WTC11 (cell line): Measurements from ENCODE around the gene ZDHHC14. TPM values are rescaled to one million over a fixed set of nuclear protein-coding genes. Genes with fewer than 3 reads are reported as not detected.

ENCODE experiments used
- ATAC-seq: fragments of 200-7000 bp; cut with Tn5 transposase; 2 replicates; pipeline ENCODE4 v1.10.0; 2021; ENCODE audit warnings: mild to moderate bottlenecking, moderate library complexity
- CTCF ChIA-PET: fragments of 300-600 bp; sonication (Branson Sonifier 250); formaldehyde crosslinking; loops from one replicate; lab custom pipeline; 2021; ENCODE audit warnings: antibody characterized with exemption; lab: Charles Lee
- POLR2A ChIA-PET: fragments of 350-600 bp; sonication (Branson Sonifier 250); formaldehyde crosslinking; loops from one replicate; lab custom pipeline; 2021; ENCODE audit warnings: antibody characterized with exemption; lab: Charles Lee
- DNase-seq: peaks from one replicate; pipeline ENCODE4 v3.0.0; 2021; ENCODE audit warnings: low spot score
- H3K27ac Mint-ChIP-seq: 2 replicates; pipeline ENCODE4 v1.8.0; 2021; ENCODE audit warnings: mixed read lengths
- H3K27me3 Mint-ChIP-seq: 2 replicates; pipeline ENCODE4 v1.8.0; 2021; ENCODE audit warnings: low read depth, mild to moderate bottlenecking, moderate library complexity, mixed read lengths
- H3K36me3 Mint-ChIP-seq: 2 replicates; pipeline ENCODE4 v1.8.0; 2021; ENCODE audit warnings: mixed read lengths
- H3K4me1 Mint-ChIP-seq: 2 replicates; pipeline ENCODE4 v1.8.0; 2022; ENCODE audit warnings: mixed read lengths
- H3K4me3 Mint-ChIP-seq: 2 replicates; pipeline ENCODE4 v1.8.0; 2021; ENCODE audit warnings: mild to moderate bottlenecking, moderate library complexity, mixed read lengths
- H3K9me3 Mint-ChIP-seq: 2 replicates; pipeline ENCODE4 v1.8.0; 2021; ENCODE audit warnings: mixed read lengths
- ATF1 ChIP-seq: sonication (generic); formaldehyde crosslinking; IDR thresholded peaks from 2 replicates; pipeline ENCODE4 v1.8.1; 2023; ENCODE audit warnings: mild to moderate bottlenecking, moderate library complexity, missing genetic modification reagents
- CBFB ChIP-seq: sonication (generic); formaldehyde crosslinking; IDR thresholded peaks from 2 replicates; pipeline ENCODE4 v1.8.1; 2022; ENCODE audit warnings: mild to moderate bottlenecking, low read depth, missing genetic modification reagents
- ESRRA ChIP-seq: sonication (generic); formaldehyde crosslinking; IDR thresholded peaks from 2 replicates; pipeline ENCODE4 v1.8.1; 2022; ENCODE audit warnings: mild to moderate bottlenecking, missing genetic modification reagents, borderline replicate concordance
- FOXP1 ChIP-seq: sonication (generic); formaldehyde crosslinking; IDR thresholded peaks from 2 replicates; pipeline ENCODE4 v1.8.0; 2022; ENCODE audit warnings: missing genetic modification reagents, mild to moderate bottlenecking, moderate library complexity, borderline replicate concordance
- GABPB1 ChIP-seq: sonication (generic); formaldehyde crosslinking; IDR thresholded peaks from 2 replicates; pipeline ENCODE4 v1.8.1; 2023; ENCODE audit warnings: mild to moderate bottlenecking, missing genetic modification reagents
- GTF2I ChIP-seq: fragments of 250-450 bp; sonication (Bioruptor Pico); conservative IDR thresholded peaks from 2 replicates; pipeline ENCODE4 v1.4.0; 2021; ENCODE audit warnings: mild to moderate bottlenecking
- JAZF1 ChIP-seq: fragments of 250-450 bp; sonication (Bioruptor Pico); IDR thresholded peaks from 2 replicates; pipeline ENCODE4 v1.9.0; 2021; ENCODE audit warnings: moderate library complexity, mild to moderate bottlenecking, inconsistent platforms
- OVOL2 ChIP-seq: fragments of 250-450 bp; sonication (Bioruptor Pico); IDR thresholded peaks from 2 replicates; pipeline ENCODE4 v1.9.0; 2021; ENCODE audit warnings: mild to moderate bottlenecking, borderline replicate concordance
- RORB ChIP-seq: fragments of 250-450 bp; sonication (Bioruptor Pico); IDR thresholded peaks from 2 replicates; pipeline ENCODE4 v1.9.0; 2021; ENCODE audit warnings: mild to moderate bottlenecking
- ZBTB21 ChIP-seq: sonication (generic); formaldehyde crosslinking; IDR thresholded peaks from 2 replicates; pipeline ENCODE4 v1.8.1; 2023; ENCODE audit warnings: mild to moderate bottlenecking, missing genetic modification reagents, borderline replicate concordance
- ZNF138 ChIP-seq: sonication (generic); formaldehyde crosslinking; conservative IDR thresholded peaks from 2 replicates; pipeline ENCODE4 v1.8.1; 2022; ENCODE audit warnings: mild to moderate bottlenecking, moderate library complexity, missing genetic modification reagents
- ZNF263 ChIP-seq: sonication (generic); formaldehyde crosslinking; IDR thresholded peaks from 2 replicates; pipeline ENCODE4 v1.8.1; 2022; ENCODE audit warnings: low read depth, mild to moderate bottlenecking, moderate library complexity, missing genetic modification reagents
- total RNA-seq: library from RNA; stranded (reverse); gene quantifications from 3 replicates; pipeline ENCODE4 v1.2.3, GENCODE V29; 2021
- TF ChIP-seq, protein P1 (sequence below): sonication (generic); formaldehyde crosslinking; IDR thresholded peaks from 2 replicates; pipeline ENCODE4 v1.8.1; 2023; ENCODE audit warnings: mild to moderate bottlenecking, missing genetic modification reagents, moderate library complexity
- TF ChIP-seq, protein P2 (sequence below): sonication (generic); formaldehyde crosslinking; IDR thresholded peaks from 2 replicates; pipeline ENCODE4 v1.8.1; 2023; ENCODE audit warnings: mild to moderate bottlenecking, missing genetic modification reagents, borderline replicate concordance
- TF ChIP-seq, protein P3 (sequence below): fragments of 250-450 bp; sonication (Bioruptor Pico); IDR thresholded peaks from 2 replicates; pipeline ENCODE4 v1.9.0; 2021; ENCODE audit warnings: mild to moderate bottlenecking
- TF ChIP-seq, protein P4 (sequence below): fragments of 250-450 bp; sonication (Bioruptor Pico); IDR thresholded peaks from 2 replicates; pipeline ENCODE4 v2.1.2; 2022; ENCODE audit warnings: mild to moderate bottlenecking, moderate library complexity
- TF ChIP-seq, protein P5 (sequence below): sonication (generic); formaldehyde crosslinking; IDR thresholded peaks from 2 replicates; pipeline ENCODE4 v1.8.0; 2022; ENCODE audit warnings: mild to moderate bottlenecking, missing genetic modification reagents
- TF ChIP-seq, protein P6 (sequence below): sonication (generic); formaldehyde crosslinking; conservative IDR thresholded peaks from 2 replicates; pipeline ENCODE4 v1.8.1; 2022; ENCODE audit warnings: mild to moderate bottlenecking, missing genetic modification reagents
- TF ChIP-seq, protein P7 (sequence below): fragments of 250-450 bp; sonication (Bioruptor Pico); IDR thresholded peaks from 2 replicates; pipeline ENCODE4 v1.9.0; 2021; ENCODE audit warnings: moderate library complexity, mild to moderate bottlenecking, inconsistent platforms, borderline replicate concordance

ZDHHC14 gene
- total RNA-seq, 1 experiment from 2014 or later = 6.6 TPM

DNA sequence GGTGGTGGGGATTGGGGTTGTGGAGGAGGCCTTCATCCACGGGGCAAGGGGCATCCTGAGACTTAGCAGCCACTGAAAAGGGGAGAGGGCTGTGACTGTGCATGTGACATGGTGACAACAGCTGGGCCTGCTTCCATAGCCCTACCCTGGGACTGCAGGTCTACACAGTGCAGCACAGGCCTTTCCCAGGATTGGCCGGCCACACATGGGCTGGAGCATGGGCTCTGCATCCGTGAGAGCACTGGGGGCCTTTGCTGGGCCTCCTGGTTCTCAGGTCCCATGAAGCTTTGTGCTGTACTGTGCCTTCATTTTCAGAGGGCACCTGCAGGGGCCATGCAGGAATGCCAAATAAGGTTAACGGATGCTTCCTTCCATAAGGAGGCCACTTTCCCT is 56.0 kb downstream of the ZDHHC14 start (continued):
- TF ChIP-seq, protein P1, sequence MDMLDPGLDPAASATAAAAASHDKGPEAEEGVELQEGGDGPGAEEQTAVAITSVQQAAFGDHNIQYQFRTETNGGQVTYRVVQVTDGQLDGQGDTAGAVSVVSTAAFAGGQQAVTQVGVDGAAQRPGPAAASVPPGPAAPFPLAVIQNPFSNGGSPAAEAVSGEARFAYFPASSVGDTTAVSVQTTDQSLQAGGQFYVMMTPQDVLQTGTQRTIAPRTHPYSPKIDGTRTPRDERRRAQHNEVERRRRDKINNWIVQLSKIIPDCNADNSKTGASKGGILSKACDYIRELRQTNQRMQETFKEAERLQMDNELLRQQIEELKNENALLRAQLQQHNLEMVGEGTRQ = no peak
- TF ChIP-seq RORB (CRISPR knock-in tag) = no peak

DNA sequence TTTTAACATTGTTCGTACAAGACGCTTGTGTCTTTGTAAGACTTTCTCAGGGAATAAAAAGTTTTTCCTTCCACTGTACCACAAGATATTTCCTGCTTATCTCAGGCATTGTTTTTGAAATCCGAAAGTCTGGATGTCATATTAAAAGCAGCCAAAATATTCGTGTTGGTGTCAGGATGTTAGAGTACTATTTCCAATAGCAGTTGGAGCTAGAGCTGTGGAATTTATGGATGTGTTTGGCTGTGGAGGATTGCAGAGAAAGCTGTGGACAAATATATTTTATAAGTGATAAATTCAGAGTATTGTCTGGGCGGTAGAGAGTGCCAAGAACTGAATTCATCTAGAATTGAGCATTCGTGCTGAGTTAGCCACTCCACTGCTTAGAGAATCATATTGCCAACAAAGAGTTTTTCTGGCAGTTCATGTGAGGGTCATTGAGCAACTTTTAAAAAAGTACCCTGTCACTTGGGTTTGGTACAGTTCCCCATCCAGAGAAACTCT is 57.7 kb downstream of the ZDHHC14 start:
- H3K4me1 Mint-ChIP-seq = peaks cover 37% of the 10 kb centered on the region
- no peaks in the 10 kb centered on the region; the same call in 1 of the 2 replicates for H3K36me3 Mint-ChIP-seq
- POLR2A ChIA-PET = no interaction called here
- peaks cover 5% of the 10 kb centered on the region; the same call in 1 of the 2 replicates for H3K9me3 Mint-ChIP-seq
- CTCF ChIA-PET = no interaction called here
- ATAC-seq = no peak
- no peak for DNase-seq
- no peak overlapping the region for H3K27ac Mint-ChIP-seq
- H3K27me3 Mint-ChIP-seq = no peaks in the 10 kb centered on the region
- no peak overlapping the region for H3K4me3 Mint-ChIP-seq
- no peak for TF ChIP-seq ESRRA (CRISPR knock-in tag)
- TF ChIP-seq, protein P2, sequence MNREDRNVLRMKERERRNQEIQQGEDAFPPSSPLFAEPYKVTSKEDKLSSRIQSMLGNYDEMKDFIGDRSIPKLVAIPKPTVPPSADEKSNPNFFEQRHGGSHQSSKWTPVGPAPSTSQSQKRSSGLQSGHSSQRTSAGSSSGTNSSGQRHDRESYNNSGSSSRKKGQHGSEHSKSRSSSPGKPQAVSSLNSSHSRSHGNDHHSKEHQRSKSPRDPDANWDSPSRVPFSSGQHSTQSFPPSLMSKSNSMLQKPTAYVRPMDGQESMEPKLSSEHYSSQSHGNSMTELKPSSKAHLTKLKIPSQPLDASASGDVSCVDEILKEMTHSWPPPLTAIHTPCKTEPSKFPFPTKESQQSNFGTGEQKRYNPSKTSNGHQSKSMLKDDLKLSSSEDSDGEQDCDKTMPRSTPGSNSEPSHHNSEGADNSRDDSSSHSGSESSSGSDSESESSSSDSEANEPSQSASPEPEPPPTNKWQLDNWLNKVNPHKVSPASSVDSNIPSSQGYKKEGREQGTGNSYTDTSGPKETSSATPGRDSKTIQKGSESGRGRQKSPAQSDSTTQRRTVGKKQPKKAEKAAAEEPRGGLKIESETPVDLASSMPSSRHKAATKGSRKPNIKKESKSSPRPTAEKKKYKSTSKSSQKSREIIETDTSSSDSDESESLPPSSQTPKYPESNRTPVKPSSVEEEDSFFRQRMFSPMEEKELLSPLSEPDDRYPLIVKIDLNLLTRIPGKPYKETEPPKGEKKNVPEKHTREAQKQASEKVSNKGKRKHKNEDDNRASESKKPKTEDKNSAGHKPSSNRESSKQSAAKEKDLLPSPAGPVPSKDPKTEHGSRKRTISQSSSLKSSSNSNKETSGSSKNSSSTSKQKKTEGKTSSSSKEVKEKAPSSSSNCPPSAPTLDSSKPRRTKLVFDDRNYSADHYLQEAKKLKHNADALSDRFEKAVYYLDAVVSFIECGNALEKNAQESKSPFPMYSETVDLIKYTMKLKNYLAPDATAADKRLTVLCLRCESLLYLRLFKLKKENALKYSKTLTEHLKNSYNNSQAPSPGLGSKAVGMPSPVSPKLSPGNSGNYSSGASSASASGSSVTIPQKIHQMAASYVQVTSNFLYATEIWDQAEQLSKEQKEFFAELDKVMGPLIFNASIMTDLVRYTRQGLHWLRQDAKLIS = no peak
- TF ChIP-seq, protein P1 = no peak
- no peak for TF ChIP-seq GABPB1 (CRISPR knock-in tag)
- TF ChIP-seq, protein P3, sequence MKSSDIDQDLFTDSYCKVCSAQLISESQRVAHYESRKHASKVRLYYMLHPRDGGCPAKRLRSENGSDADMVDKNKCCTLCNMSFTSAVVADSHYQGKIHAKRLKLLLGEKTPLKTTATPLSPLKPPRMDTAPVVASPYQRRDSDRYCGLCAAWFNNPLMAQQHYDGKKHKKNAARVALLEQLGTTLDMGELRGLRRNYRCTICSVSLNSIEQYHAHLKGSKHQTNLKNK (CRISPR knock-in tag) = no peak
- no peak for TF ChIP-seq OVOL2 (CRISPR knock-in tag)
- no peak for TF ChIP-seq ZNF263 (CRISPR knock-in tag)
- TF ChIP-seq ZNF138 (CRISPR knock-in tag) = no peak
- TF ChIP-seq, protein P4, sequence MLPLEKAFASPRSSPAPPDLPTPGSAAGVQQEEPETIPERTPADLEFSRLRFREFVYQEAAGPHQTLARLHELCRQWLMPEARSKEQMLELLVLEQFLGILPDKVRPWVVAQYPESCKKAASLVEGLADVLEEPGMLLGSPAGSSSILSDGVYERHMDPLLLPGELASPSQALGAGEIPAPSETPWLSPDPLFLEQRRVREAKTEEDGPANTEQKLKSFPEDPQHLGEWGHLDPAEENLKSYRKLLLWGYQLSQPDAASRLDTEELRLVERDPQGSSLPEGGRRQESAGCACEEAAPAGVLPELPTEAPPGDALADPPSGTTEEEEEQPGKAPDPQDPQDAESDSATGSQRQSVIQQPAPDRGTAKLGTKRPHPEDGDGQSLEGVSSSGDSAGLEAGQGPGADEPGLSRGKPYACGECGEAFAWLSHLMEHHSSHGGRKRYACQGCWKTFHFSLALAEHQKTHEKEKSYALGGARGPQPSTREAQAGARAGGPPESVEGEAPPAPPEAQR = no peak
- TF ChIP-seq CBFB = no peak
- TF ChIP-seq ATF1 = no peak
- TF ChIP-seq, protein P5, sequence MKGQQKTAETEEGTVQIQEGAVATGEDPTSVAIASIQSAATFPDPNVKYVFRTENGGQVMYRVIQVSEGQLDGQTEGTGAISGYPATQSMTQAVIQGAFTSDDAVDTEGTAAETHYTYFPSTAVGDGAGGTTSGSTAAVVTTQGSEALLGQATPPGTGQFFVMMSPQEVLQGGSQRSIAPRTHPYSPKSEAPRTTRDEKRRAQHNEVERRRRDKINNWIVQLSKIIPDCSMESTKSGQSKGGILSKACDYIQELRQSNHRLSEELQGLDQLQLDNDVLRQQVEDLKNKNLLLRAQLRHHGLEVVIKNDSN = no peak
- no peak for TF ChIP-seq FOXP1 (CRISPR knock-in tag)
- TF ChIP-seq, protein P6, sequence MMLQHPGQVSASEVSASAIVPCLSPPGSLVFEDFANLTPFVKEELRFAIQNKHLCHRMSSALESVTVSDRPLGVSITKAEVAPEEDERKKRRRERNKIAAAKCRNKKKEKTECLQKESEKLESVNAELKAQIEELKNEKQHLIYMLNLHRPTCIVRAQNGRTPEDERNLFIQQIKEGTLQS (CRISPR knock-in tag) = no peak
- TF ChIP-seq, protein P7, sequence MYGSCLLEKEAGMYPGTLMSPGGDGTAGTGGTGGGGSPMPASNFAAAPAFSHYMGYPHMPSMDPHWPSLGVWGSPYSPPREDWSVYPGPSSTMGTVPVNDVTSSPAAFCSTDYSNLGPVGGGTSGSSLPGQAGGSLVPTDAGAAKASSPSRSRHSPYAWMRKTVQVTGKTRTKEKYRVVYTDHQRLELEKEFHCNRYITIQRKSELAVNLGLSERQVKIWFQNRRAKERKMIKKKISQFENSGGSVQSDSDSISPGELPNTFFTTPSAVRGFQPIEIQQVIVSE = no peak
- TF ChIP-seq JAZF1 = no peak
- TF ChIP-seq GTF2I (CRISPR knock-in tag) = no peak
- TF ChIP-seq ZBTB21 (CRISPR knock-in tag) = no peak
- TF ChIP-seq, all 79 proteins: peak for 0
